Measurements from ENCODE around the gene ZSCAN23.

GRCh38 chr6:28407401-28407800 lies 35.9 kb downstream of the ZSCAN23 start:
- TF ChIP-seq CTCF (IDR thresholded peaks at IDR 0.05 in 8 of 11, conservative IDR thresholded peaks at IDR 0.05 in 3 of 11) (no peak), POLR2A (IDR thresholded peaks at IDR 0.05) (no peak), POLR2AphosphoS5 (IDR thresholded peaks at IDR 0.05) (no peak)
